Osteoblast (primary cell): ENCODE data around the gene PTPRK. TPM values are rescaled to one million over a fixed set of nuclear protein-coding genes. Genes with fewer than 3 reads are reported as not detected.
A peak's percentile ranks its signal among the peaks of the same experiment; 100 is the strongest.

Source experiments
- DNase-seq: peaks from one replicate; pipeline ENCODE4 v3.0.0; 2011; ENCODE audit warnings: low spot score, mixed read lengths; ENCODE audit not compliant: insufficient read length; ENCODE audit errors: missing footprints
- H2AFZ ChIP-seq: 2 replicates; pipeline ENCODE4 v1.6.0; 2011; ENCODE audit warnings: mild to moderate bottlenecking, low read length
- H3K27ac ChIP-seq: 2 replicates; pipeline ENCODE4 v1.5.1; 2011; ENCODE audit warnings: mild to moderate bottlenecking, low read depth, low read length, moderate library complexity
- H3K27me3 ChIP-seq: 2 replicates; pipeline ENCODE4 v1.6.0; 2012; ENCODE audit warnings: mild to moderate bottlenecking, control low read depth, inconsistent platforms, low read length, moderate library complexity; ENCODE audit not compliant: insufficient read depth
- H3K36me3 ChIP-seq: 2 replicates; pipeline ENCODE4 v1.5.1; 2011; ENCODE audit warnings: mild to moderate bottlenecking, low read length, control low read depth, moderate library complexity; ENCODE audit not compliant: insufficient read depth
- H3K4me1 ChIP-seq: 2 replicates; pipeline ENCODE4 v1.5.1; 2011; ENCODE audit warnings: mild to moderate bottlenecking, low read length, control low read depth, moderate library complexity; ENCODE audit not compliant: insufficient read depth
- H3K4me2 ChIP-seq: 2 replicates; pipeline ENCODE4 v1.6.0; 2011; ENCODE audit warnings: mild to moderate bottlenecking, low read length; ENCODE audit not compliant: insufficient read depth
- H3K4me3 ChIP-seq: fragments of 200-600 bp; sonication (generic); 3 replicates; pipeline ENCODE4 v1.5.1; 2012; ENCODE audit warnings: mild to moderate bottlenecking, low read length, inconsistent platforms; ENCODE audit not compliant: insufficient read depth
- H3K79me2 ChIP-seq: 2 replicates; pipeline ENCODE4 v1.6.0; 2012; ENCODE audit warnings: mild to moderate bottlenecking, low read length, control low read depth, inconsistent platforms; ENCODE audit not compliant: insufficient read depth
- H3K9me3 ChIP-seq: 2 replicates; pipeline ENCODE4 v1.5.1; 2011; ENCODE audit warnings: low read depth, low read length, control low read depth
- H4K20me1 ChIP-seq: 2 replicates; pipeline ENCODE4 v1.6.0; 2012; ENCODE audit warnings: mild to moderate bottlenecking, low read length, control low read depth; ENCODE audit not compliant: insufficient read depth
- CTCF ChIP-seq: IDR thresholded peaks from 2 replicates; pipeline ENCODE4 v1.5.1; 2011; ENCODE audit warnings: mild to moderate bottlenecking, low read depth, low read length, moderate library complexity; ENCODE audit errors: extremely low read depth
- total RNA-seq: library from RNA; depleted of rRNA; stranded (reverse); fragments of >200 nt; gene quantifications from 2 replicates; pipeline ENCODE4 v1.2.3, GENCODE V29; 2012

The PTPRK gene
- total RNA-seq, 1 donor: 165 TPM

- no peak overlapping the region for H2AFZ ChIP-seq
- H3K36me3 ChIP-seq: peaks cover 3% of the 10 kb centered on the region
- no peak for TF ChIP-seq CTCF
- no peak for DNase-seq
- H3K9me3 ChIP-seq: no peaks in the 10 kb centered on the region
- H3K4me3 ChIP-seq: no peak overlapping the region
- H3K27me3 ChIP-seq: no peaks in the 10 kb centered on the region
- H4K20me1 ChIP-seq: no peaks in the 10 kb centered on the region
- H3K4me2 ChIP-seq: no peak overlapping the region
- H3K27ac ChIP-seq: no peak overlapping the region
- H3K79me2 ChIP-seq: no peaks in the 10 kb centered on the region
- H3K4me1 ChIP-seq: peaks cover 2% of the 10 kb centered on the region
These were observed 443.6 kb downstream of the PTPRK start for GRCh38 chr6:128076843-128077242.

- Histone ChIP-seq H3K79me2 (no peaks in the 10 kb centered on the region), H3K27ac (no peak overlapping the region), H4K20me1 (no peaks in the 10 kb centered on the region), H3K4me3 (no peak overlapping the region), H3K27me3 (no peaks in the 10 kb centered on the region), H3K4me1 (peaks cover 17% of the 10 kb centered on the region), H3K36me3 (peaks cover 3% of the 10 kb centered on the region), H3K4me2 (no peak overlapping the region), H2AFZ (no peak overlapping the region), H3K9me3 (no peaks in the 10 kb centered on the region)
- no peak for DNase-seq
- TF ChIP-seq CTCF: no peak
These were observed 445.8 kb downstream of the PTPRK start for GRCh38 chr6:128074567-128074966.

GRCh38 chr6:128073389-128073788 lies 447.0 kb downstream of the PTPRK start:
- Histone ChIP-seq H3K4me2 (no peak overlapping the region), H3K9me3 (no peaks in the 10 kb centered on the region), H3K4me1 (peaks cover 25% of the 10 kb centered on the region), H3K27ac (no peak overlapping the region), H3K4me3 (no peak overlapping the region), H3K36me3 (peaks cover 3% of the 10 kb centered on the region), H3K79me2 (no peaks in the 10 kb centered on the region), H3K27me3 (no peaks in the 10 kb centered on the region), H4K20me1 (no peaks in the 10 kb centered on the region), H2AFZ (no peak overlapping the region)
- no peak for TF ChIP-seq CTCF
- DNase-seq: no peak

- peak overlapping the region; percentile 77 for H3K27ac ChIP-seq
- peaks cover 25% of the 10 kb centered on the region for H3K4me1 ChIP-seq
- H3K4me2 ChIP-seq: no peak overlapping the region
- H3K79me2 ChIP-seq: no peaks in the 10 kb centered on the region
- H3K9me3 ChIP-seq: no peaks in the 10 kb centered on the region
- no peak for DNase-seq
- TF ChIP-seq CTCF: no peak
- H4K20me1 ChIP-seq: no peaks in the 10 kb centered on the region
- peaks cover 14% of the 10 kb centered on the region for H3K36me3 ChIP-seq
- H3K4me3 ChIP-seq: no peak overlapping the region
- no peaks in the 10 kb centered on the region for H3K27me3 ChIP-seq
- no peak overlapping the region for H2AFZ ChIP-seq
These were observed 449.2 kb downstream of the PTPRK start for GRCh38 chr6:128071212-128071611.
